ENCODE measurements around the gene FKBP9. TPM values are rescaled to one million over a fixed set of nuclear protein-coding genes. Genes with fewer than 3 reads are reported as not detected.

Gene FKBP9
- total RNA-seq, 5 donors from 2014 or later (not counting 1 experiment from before 2014, with no cell fraction given) = 1.1 to 1.9 (median 1.6) TPM; not detected in 2

DNA sequence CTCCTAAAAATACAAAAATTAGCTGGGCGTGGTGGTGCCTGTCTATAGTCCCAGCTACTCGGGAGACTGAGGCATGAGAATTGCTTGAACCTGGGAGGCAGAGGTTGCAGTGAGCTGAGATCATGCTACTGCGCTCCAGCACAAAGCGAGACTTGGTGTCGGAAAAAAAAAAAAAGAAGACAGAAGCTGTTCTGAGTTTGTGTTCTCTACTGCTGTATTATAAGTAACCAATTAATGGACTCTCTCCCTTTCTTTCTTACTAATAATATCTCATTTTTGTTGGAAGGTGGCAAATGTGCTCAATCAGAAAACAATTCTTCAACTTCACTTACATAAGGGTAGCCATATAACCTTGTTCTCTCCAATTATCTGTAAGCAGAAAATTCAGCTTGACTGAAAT, 97.9 kb downstream of the FKBP9 start:
- ChIA-PET POLR2A (interaction anchor here (0.6 to 1.0 kb wide), 3 partner anchors 18 to 567 kb away, joined by 3 to 4 read pairs (median 3); no protein-coding TSS in a partner anchor), CTCF (interaction anchor here (0.6 to 5.5 kb wide), 7 partner anchors 9 to 208 kb away, joined by 3 to 30 read pairs (median 3); no protein-coding TSS in a partner anchor)
- Mint-ChIP-seq H3K27me3 (no peaks in the 10 kb centered on the region), H3K9me3 (no peaks in the 10 kb centered on the region), H3K4me3 (no peak overlapping the region), H3K36me3 (peaks cover 10% of the 10 kb centered on the region), H3K27ac (peak overlapping the region; percentile 59 to 89), H3K4me1 (peaks cover 62 to 78% (median 77%) of the 10 kb centered on the region in 3 donors)
- Histone ChIP-seq H3K9me3 (no peaks in the 10 kb centered on the region), H3K36me3 (ENCODE audit: control insufficient read depth in 2 of 2, extremely low read depth in 1 of 2, insufficient read depth in 1 of 2, low read length in 1 of 2) (no peaks in the 10 kb centered on the region), H3K27me3 (replicated peaks in 1 of 2; ENCODE audit: control insufficient read depth in 2 of 2, extremely low read depth in 1 of 2, insufficient read depth in 2 of 2, low read length in 1 of 2) (no peaks in the 10 kb centered on the region), H3K27ac (ENCODE audit: low read length) (peak overlapping the region; percentile 76), H3K4me1 (ENCODE audit: control insufficient read depth in 1 of 2, extremely low read depth in 1 of 2, insufficient read depth in 2 of 2, low read length in 2 of 2) (peaks cover 7 to 24% of the 10 kb centered on the region in 2 experiments), H3K4me3 (ENCODE audit: control insufficient read depth in 1 of 2, extremely low read depth in 1 of 2, low read length in 1 of 2) (no peak overlapping the region)
- ATAC-seq (replicated peaks in 1 of 4) (no peak), DNase-seq (no peak)
- WGBS (ENCODE audit: insufficient coverage) = 100% methylated on average over 2 of the region's 5 CpGs

Other genes starting within 250 kb of the FKBP9 start
- 100 to 1,000 TPM in 1 of 5 donors, 10 to 100 TPM in 4; 46.5 to 108 (median 55.2) TPM for gene KBTBD2, start 65.7 kb upstream of the FKBP9 start, total RNA-seq
- 10 to 100 TPM; 31.1 to 41.1 (median 38.0) TPM for gene NT5C3A, start 105.3 kb downstream of the FKBP9 start, total RNA-seq
- gene RP9, start 152.0 kb downstream of the FKBP9 start, total RNA-seq = 10 to 100 TPM; 14.7 to 18.3 (median 17.0) TPM
- 10 to 100 TPM; 18.5 to 28.8 (median 20.9) TPM for gene BBS9, start 172.1 kb downstream of the FKBP9 start, total RNA-seq

Data from T-cell (primary cell).